ENCODE measurements around the gene ALDH1A2. TPM values are rescaled to one million over a fixed set of nuclear protein-coding genes. Genes with fewer than 3 reads are reported as not detected.

Gene ALDH1A2
- total and polyA plus RNA-seq, 7 donors = 1.2 to 12.5 (median 4.4) TPM

GRCh38 chr15:58110999-58111717, 45.6 kb upstream of the ALDH1A2 start:
- no peak for TF ChIP-seq EP300 (IDR thresholded peaks at IDR 0.05)
- TF ChIP-seq POLR2AphosphoS5 (IDR thresholded peaks at IDR 0.05) = no peak
- no peak for TF ChIP-seq POLR2A (IDR thresholded peaks at IDR 0.05)
- TF ChIP-seq, protein P1, sequence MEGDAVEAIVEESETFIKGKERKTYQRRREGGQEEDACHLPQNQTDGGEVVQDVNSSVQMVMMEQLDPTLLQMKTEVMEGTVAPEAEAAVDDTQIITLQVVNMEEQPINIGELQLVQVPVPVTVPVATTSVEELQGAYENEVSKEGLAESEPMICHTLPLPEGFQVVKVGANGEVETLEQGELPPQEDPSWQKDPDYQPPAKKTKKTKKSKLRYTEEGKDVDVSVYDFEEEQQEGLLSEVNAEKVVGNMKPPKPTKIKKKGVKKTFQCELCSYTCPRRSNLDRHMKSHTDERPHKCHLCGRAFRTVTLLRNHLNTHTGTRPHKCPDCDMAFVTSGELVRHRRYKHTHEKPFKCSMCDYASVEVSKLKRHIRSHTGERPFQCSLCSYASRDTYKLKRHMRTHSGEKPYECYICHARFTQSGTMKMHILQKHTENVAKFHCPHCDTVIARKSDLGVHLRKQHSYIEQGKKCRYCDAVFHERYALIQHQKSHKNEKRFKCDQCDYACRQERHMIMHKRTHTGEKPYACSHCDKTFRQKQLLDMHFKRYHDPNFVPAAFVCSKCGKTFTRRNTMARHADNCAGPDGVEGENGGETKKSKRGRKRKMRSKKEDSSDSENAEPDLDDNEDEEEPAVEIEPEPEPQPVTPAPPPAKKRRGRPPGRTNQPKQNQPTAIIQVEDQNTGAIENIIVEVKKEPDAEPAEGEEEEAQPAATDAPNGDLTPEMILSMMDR (IDR thresholded peaks at IDR 0.05) = no peak
- H3K27ac ChIP-seq = no peak overlapping the region
- H3K9me3 ChIP-seq = no peaks in the 10 kb centered on the region
- intact Hi-C loops (cut with DNase I) = no loop called here
- H3K4me3 ChIP-seq = no peak overlapping the region
- H3K36me3 ChIP-seq = no peaks in the 10 kb centered on the region
- H3K27me3 ChIP-seq = no peaks in the 10 kb centered on the region
- DNase-seq = no peak
- WGBS, 2 donors = 34 to 72% methylated on average over 6 of the region's 6 CpGs
- H3K4me1 ChIP-seq = no peaks in the 10 kb centered on the region

- intact Hi-C loops (cut with DNase I) = no loop called here
- Histone ChIP-seq H3K9me3 (no peaks in the 10 kb centered on the region), H3K27ac (no peak overlapping the region), H3K4me3 (no peak overlapping the region), H3K4me1 (no peaks in the 10 kb centered on the region), H3K27me3 (no peaks in the 10 kb centered on the region), H3K36me3 (no peaks in the 10 kb centered on the region)
- WGBS, 2 donors = 89 to 91% methylated on average over 3 of the region's 3 CpGs
- TF ChIP-seq POLR2AphosphoS5 (IDR thresholded peaks at IDR 0.05) (no peak), POLR2A (IDR thresholded peaks at IDR 0.05) (no peak), EP300 (IDR thresholded peaks at IDR 0.05) (no peak)
- TF ChIP-seq, protein P1 (IDR thresholded peaks at IDR 0.05) = no peak
- no peak for DNase-seq
These were observed 43.9 kb upstream of the ALDH1A2 start for GRCh38 chr15:58109419-58109818.

- Histone ChIP-seq H3K27me3 (no peaks in the 10 kb centered on the region), H3K4me1 (no peaks in the 10 kb centered on the region), H3K4me3 (no peak overlapping the region), H3K9me3 (no peaks in the 10 kb centered on the region), H3K27ac (no peak overlapping the region), H3K36me3 (no peaks in the 10 kb centered on the region)
- no peak for DNase-seq
- intact Hi-C loops (cut with DNase I) = no loop called here
- TF ChIP-seq POLR2AphosphoS5 (IDR thresholded peaks at IDR 0.05) = no peak
- no peak for TF ChIP-seq EP300 (IDR thresholded peaks at IDR 0.05)
- TF ChIP-seq POLR2A (IDR thresholded peaks at IDR 0.05) = no peak
- TF ChIP-seq, protein P1 (IDR thresholded peaks at IDR 0.05) = no peak
- WGBS, 2 donors = 87 to 94% methylated on average over 2 of the region's 2 CpGs
These were observed 42.6 kb upstream of the ALDH1A2 start for GRCh38 chr15:58108117-58108516.

GRCh38 chr15:58103482-58103881, 38.0 kb upstream of the ALDH1A2 start:
- intact Hi-C loops (cut with DNase I) = no loop called here
- H3K9me3 ChIP-seq = no peaks in the 10 kb centered on the region
- DNase-seq = no peak
- H3K27me3 ChIP-seq = no peaks in the 10 kb centered on the region
- TF ChIP-seq EP300 (IDR thresholded peaks at IDR 0.05) (no peak), POLR2A (IDR thresholded peaks at IDR 0.05) (no peak), POLR2AphosphoS5 (IDR thresholded peaks at IDR 0.05) (no peak)
- TF ChIP-seq, protein P1 (IDR thresholded peaks at IDR 0.05) = no peak
- no peak overlapping the region for H3K27ac ChIP-seq
- H3K36me3 ChIP-seq = no peaks in the 10 kb centered on the region
- H3K4me1 ChIP-seq = no peaks in the 10 kb centered on the region
- H3K4me3 ChIP-seq = no peak overlapping the region

Data from sigmoid colon (tissue), 7 donors.